Loucy (cell line): ENCODE results near the gene AGAP1.

Experiments used
- EZH2phosphoT487 ChIP-seq: fragments of 200-600 bp; IDR thresholded peaks from 2 replicates; pipeline ENCODE4 v1.6.1; 2018; ENCODE audit warnings: antibody characterized with exemption, mild to moderate bottlenecking, moderate library complexity, borderline replicate concordance
- TF ChIP-seq, protein P1 (sequence below): fragments of 200-600 bp; sonication (generic); conservative IDR thresholded peaks from 2 replicates; pipeline ENCODE4 v1.5.1; 2014; ENCODE audit warnings: mild to moderate bottlenecking, antibody characterized with exemption, low read length

DNA sequence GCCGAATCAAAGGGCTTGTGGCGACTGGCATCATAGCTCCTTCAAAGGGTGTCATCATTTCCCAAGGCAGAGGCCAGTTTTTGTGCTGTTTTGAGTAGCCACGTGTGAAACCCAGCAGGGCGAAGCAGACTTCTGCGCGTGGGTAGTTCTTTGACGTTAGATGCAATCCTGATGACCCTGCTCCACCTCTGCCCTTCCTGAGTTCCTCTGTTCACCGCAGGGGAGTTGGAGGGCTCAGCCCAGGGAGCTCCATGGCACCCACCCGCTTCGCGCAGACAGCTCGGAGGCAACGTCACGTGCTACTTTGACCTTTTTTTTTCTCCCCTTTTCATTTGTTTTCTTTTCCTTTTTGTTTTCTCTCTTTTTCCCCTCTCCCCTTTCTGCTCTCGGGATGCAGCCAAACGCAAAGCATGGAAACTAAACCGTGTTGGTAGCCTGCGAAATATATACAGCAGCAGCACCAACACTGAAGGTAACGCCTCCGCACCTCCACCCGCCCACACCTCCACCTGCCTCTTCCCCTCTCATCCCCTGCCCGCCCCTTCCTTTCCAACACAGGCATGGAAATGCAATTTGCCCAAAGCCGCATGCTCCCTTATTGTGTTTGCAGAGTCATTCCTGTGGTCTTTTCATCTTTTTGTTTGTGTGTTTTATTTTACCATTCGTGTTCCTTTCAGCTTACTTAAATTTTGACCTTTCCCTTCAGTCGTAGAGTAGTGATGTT is 520.7 kb downstream of the AGAP1 start:
- TF ChIP-seq, protein P1, sequence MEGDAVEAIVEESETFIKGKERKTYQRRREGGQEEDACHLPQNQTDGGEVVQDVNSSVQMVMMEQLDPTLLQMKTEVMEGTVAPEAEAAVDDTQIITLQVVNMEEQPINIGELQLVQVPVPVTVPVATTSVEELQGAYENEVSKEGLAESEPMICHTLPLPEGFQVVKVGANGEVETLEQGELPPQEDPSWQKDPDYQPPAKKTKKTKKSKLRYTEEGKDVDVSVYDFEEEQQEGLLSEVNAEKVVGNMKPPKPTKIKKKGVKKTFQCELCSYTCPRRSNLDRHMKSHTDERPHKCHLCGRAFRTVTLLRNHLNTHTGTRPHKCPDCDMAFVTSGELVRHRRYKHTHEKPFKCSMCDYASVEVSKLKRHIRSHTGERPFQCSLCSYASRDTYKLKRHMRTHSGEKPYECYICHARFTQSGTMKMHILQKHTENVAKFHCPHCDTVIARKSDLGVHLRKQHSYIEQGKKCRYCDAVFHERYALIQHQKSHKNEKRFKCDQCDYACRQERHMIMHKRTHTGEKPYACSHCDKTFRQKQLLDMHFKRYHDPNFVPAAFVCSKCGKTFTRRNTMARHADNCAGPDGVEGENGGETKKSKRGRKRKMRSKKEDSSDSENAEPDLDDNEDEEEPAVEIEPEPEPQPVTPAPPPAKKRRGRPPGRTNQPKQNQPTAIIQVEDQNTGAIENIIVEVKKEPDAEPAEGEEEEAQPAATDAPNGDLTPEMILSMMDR: no peak
- no peak for TF ChIP-seq EZH2phosphoT487
